HepG2 (cell line): ENCODE results near the gene BCAM. TPM values are rescaled to one million over a fixed set of nuclear protein-coding genes. Genes with fewer than 3 reads are reported as not detected.
A peak's percentile ranks its signal among the peaks of the same experiment; 100 is the strongest.

Source experiments
- ARHGAP35 ChIP-seq: sonication (generic); formaldehyde crosslinking; IDR thresholded peaks from 2 replicates; pipeline ENCODE4 v1.9.0; 2022; ENCODE audit warnings: mild to moderate bottlenecking, inconsistent platforms, moderate library complexity, missing genetic modification reagents, borderline replicate concordance
- CBFB ChIP-seq: sonication (generic); formaldehyde crosslinking; IDR thresholded peaks from 2 replicates; pipeline ENCODE4 v1.4.0; 2020; ENCODE audit warnings: missing genetic modification reagents
- CENPX ChIP-seq: sonication (generic); formaldehyde crosslinking; IDR thresholded peaks from 2 replicates; pipeline ENCODE4 v1.9.0; 2021; ENCODE audit warnings: mild to moderate bottlenecking, missing genetic modification reagents, moderate library complexity
- GABPB1 ChIP-seq: IDR thresholded peaks from 2 replicates; pipeline ENCODE4 v1.6.1; 2016; ENCODE audit warnings: mild to moderate bottlenecking, missing genetic modification reagents, moderate library complexity, missing compliant biosample characterization
- HOXA3 ChIP-seq: sonication (generic); formaldehyde crosslinking; IDR thresholded peaks from 2 replicates; pipeline ENCODE4 v1.5.0; 2020; ENCODE audit warnings: missing genetic modification reagents
- KDM3A ChIP-seq: IDR thresholded peaks from 2 replicates; pipeline ENCODE4 v1.6.1; 2018; ENCODE audit warnings: low read depth, missing compliant biosample characterization
- KLF11 ChIP-seq: IDR thresholded peaks from 2 replicates; pipeline ENCODE4 v1.6.1; 2016; ENCODE audit warnings: missing compliant biosample characterization
- PHF21A ChIP-seq: sonication (generic); formaldehyde crosslinking; IDR thresholded peaks from 2 replicates; pipeline ENCODE4 v1.5.0; 2020; ENCODE audit warnings: mild to moderate bottlenecking, missing genetic modification reagents
- POLR2G ChIP-seq: fragments of 200-400 bp; formaldehyde crosslinking; IDR thresholded peaks from 2 replicates; pipeline ENCODE4 v1.6.1; 2018; ENCODE audit warnings: mild to moderate bottlenecking, low read depth, low read length, moderate library complexity
- RAD21 ChIP-seq: fragments of 450-650 bp; formaldehyde crosslinking; IDR thresholded peaks from 2 replicates; pipeline ENCODE4 v1.5.0; 2020; ENCODE audit warnings: mild to moderate bottlenecking
- SOX5 ChIP-seq: IDR thresholded peaks from 2 replicates; pipeline ENCODE4 v1.6.1; 2016; ENCODE audit warnings: borderline replicate concordance
- SOX6 ChIP-seq, 2 experiments: fragments of 450-650 bp in 1 of 2; sonication (generic) in 1 of 2; formaldehyde crosslinking in 1 of 2; IDR thresholded peaks; 2 replicates each; pipeline versions ENCODE4 v1.4.0 to v1.6.1; 2017 to 2020; ENCODE audit warnings: antibody characterized with exemption in 1 of 2, mild to moderate bottlenecking in 1 of 2, missing genetic modification reagents in 1 of 2
- ZKSCAN8 ChIP-seq: IDR thresholded peaks from 2 replicates; pipeline ENCODE4 v1.6.1; 2016; ENCODE audit warnings: borderline replicate concordance, missing genetic modification reagents, missing compliant biosample characterization
- ZNF205 ChIP-seq: IDR thresholded peaks from 2 replicates; pipeline ENCODE4 v1.6.1; 2018; ENCODE audit warnings: missing biosample characterization, missing genetic modification reagents
- ZNF660 ChIP-seq: sonication (generic); formaldehyde crosslinking; IDR thresholded peaks from 2 replicates; pipeline ENCODE4 v1.5.1; 2020; ENCODE audit warnings: mild to moderate bottlenecking, low read depth, missing genetic modification reagents, borderline replicate concordance
- polyA plus RNA-seq, 8 experiments: library from polyadenylated mRNA; depleted of rRNA in 3 of 8; stranded (reverse) in 7 of 8; unstranded in 1 of 8; fragments of >200 nt; fragmentation: Illumina TruSeq in 4 of 8; extraction: Trizol in 4 of 8; gene quantifications; 2 replicates each; pipeline versions ENCODE4 v1.2.1 to v1.2.3, GENCODE V29; 2011 to 2016; ENCODE audit warnings: low read depth in 4 of 8, missing spikeins in 1 of 8, mixed read lengths in 1 of 8; ENCODE audit not compliant: insufficient read depth in 1 of 8
- total RNA-seq, 5 experiments: library from RNA; depleted of rRNA; stranded (reverse); fragments of >200 nt; fragmentation: Illumina TruSeq; extraction: Trizol; gene quantifications; 2 replicates each; pipeline ENCODE4 v1.2.3, GENCODE V29; 2016; ENCODE audit warnings: low read depth in 1 of 5
- TF ChIP-seq, protein P1 (sequence below), 2 experiments: sonication (generic) in 1 of 2; formaldehyde crosslinking in 1 of 2; IDR thresholded peaks; 2 replicates each; pipeline versions ENCODE4 v1.4.0 to v1.6.1; 2016 to 2020; ENCODE audit warnings: borderline replicate concordance in 1 of 2, low read depth in 1 of 2, mild to moderate bottlenecking in 1 of 2, missing genetic modification reagents in 1 of 2
- TF ChIP-seq, protein P2 (sequence below): sonication (generic); formaldehyde crosslinking; IDR thresholded peaks from 2 replicates; pipeline ENCODE4 v1.4.0; 2020; ENCODE audit warnings: mild to moderate bottlenecking, missing genetic modification reagents
- TF ChIP-seq, protein P3 (sequence below): sonication (generic); formaldehyde crosslinking; IDR thresholded peaks from 2 replicates; pipeline ENCODE4 v1.5.0; 2020; ENCODE audit warnings: missing genetic modification reagents, mild to moderate bottlenecking, borderline replicate concordance
- TF ChIP-seq, protein P4 (sequence below): IDR thresholded peaks from 2 replicates; pipeline ENCODE4 v1.6.1; 2016; ENCODE audit warnings: missing compliant biosample characterization, missing genetic modification reagents, borderline replicate concordance

BCAM gene
- total and polyA plus RNA-seq, 2 of the 13 experiments (the other 11 are each of a cell fraction or from before 2014, with no cell fraction given): 51.2 to 62.7 TPM

DNA sequence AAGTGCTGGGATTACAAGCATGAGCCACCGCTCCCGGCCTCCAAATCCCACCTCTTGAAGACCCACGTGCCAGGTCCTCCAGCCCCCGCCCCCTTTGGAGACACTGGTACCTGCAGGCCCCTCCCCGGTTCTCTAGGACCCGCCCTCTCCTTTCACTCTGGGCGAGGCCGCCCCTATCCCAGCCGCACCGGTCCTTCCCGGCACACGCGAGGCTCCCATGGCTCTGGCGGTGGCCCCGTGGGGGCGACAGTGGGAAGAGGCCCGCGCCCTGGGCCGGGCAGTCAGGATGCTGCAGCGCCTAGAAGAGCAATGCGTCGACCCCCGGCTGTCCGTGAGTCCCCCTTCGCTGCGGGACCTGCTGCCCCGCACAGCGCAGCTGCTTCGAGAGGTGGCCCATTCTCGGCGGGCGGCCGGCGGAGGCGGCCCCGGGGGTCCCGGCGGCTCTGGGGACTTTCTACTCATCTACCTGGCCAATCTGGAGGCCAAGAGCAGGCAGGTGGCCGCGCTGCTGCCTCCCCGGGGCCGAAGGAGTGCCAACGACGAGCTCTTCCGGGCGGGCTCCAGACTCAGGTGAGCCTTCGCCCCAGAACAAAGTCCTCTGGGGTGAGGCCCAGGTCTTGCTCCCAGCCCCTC is 31.1 kb upstream of the BCAM start, which contains the start of gene CBLC (continued):
- TF ChIP-seq, protein P1, sequence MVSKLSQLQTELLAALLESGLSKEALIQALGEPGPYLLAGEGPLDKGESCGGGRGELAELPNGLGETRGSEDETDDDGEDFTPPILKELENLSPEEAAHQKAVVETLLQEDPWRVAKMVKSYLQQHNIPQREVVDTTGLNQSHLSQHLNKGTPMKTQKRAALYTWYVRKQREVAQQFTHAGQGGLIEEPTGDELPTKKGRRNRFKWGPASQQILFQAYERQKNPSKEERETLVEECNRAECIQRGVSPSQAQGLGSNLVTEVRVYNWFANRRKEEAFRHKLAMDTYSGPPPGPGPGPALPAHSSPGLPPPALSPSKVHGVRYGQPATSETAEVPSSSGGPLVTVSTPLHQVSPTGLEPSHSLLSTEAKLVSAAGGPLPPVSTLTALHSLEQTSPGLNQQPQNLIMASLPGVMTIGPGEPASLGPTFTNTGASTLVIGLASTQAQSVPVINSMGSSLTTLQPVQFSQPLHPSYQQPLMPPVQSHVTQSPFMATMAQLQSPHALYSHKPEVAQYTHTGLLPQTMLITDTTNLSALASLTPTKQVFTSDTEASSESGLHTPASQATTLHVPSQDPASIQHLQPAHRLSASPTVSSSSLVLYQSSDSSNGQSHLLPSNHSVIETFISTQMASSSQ (IDR thresholded peaks at IDR 0.05; ENCODE audit: low read depth): no peak
- TF ChIP-seq, protein P1 (CRISPR knock-in tag; IDR thresholded peaks at IDR 0.05; ENCODE audit: borderline replicate concordance): 0 out of 2 replicates have a peak, but pooled peaks have one; percentile 4
- TF ChIP-seq, protein P2, sequence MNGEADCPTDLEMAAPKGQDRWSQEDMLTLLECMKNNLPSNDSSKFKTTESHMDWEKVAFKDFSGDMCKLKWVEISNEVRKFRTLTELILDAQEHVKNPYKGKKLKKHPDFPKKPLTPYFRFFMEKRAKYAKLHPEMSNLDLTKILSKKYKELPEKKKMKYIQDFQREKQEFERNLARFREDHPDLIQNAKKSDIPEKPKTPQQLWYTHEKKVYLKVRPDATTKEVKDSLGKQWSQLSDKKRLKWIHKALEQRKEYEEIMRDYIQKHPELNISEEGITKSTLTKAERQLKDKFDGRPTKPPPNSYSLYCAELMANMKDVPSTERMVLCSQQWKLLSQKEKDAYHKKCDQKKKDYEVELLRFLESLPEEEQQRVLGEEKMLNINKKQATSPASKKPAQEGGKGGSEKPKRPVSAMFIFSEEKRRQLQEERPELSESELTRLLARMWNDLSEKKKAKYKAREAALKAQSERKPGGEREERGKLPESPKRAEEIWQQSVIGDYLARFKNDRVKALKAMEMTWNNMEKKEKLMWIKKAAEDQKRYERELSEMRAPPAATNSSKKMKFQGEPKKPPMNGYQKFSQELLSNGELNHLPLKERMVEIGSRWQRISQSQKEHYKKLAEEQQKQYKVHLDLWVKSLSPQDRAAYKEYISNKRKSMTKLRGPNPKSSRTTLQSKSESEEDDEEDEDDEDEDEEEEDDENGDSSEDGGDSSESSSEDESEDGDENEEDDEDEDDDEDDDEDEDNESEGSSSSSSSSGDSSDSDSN (CRISPR knock-in tag): peak; percentile 53
- TF ChIP-seq, protein P3, sequence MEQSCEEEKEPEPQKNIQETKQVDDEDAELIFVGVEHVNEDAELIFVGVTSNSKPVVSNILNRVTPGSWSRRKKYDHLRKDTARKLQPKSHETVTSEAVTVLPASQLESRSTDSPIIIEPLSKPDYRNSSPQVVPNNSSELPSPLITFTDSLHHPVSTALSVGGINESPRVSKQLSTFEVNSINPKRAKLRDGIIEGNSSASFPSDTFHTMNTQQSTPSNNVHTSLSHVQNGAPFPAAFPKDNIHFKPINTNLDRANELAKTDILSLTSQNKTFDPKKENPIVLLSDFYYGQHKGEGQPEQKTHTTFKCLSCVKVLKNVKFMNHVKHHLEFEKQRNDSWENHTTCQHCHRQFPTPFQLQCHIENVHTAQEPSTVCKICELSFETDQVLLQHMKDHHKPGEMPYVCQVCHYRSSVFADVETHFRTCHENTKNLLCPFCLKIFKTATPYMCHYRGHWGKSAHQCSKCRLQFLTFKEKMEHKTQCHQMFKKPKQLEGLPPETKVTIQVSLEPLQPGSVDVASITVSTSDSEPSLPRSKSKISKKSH (CRISPR knock-in tag): 0 out of 2 replicates have a peak, but pooled peaks have one; percentile 15
- TF ChIP-seq ZNF660 (CRISPR knock-in tag) (no peak), RAD21 (CRISPR knock-in tag) (peak; percentile 18; the same call in 1 of the 2 replicates), SOX6 (IDR thresholded peaks at IDR 0.05) (no peak), SOX6 (CRISPR knock-in tag; IDR thresholded peaks at IDR 0.05) (peak; percentile 13; the same call in 1 of the 2 replicates), PHF21A (peak; percentile 41; the same call in 1 of the 2 replicates), HOXA3 (0 out of 2 replicates have a peak, but pooled peaks have one; percentile 17), KLF11 (CRISPR knock-in tag) (peak; percentile 43; the same call in 1 of the 2 replicates), CENPX (CRISPR knock-in tag) (no peak), SOX5 (CRISPR knock-in tag) (0 out of 2 replicates have a peak, but pooled peaks have one; percentile 19), KDM3A (CRISPR knock-in tag) (peak; percentile 42; the same call in 1 of the 2 replicates), POLR2G (0 out of 2 replicates have a peak, but pooled peaks have one; percentile 37), CBFB (0 out of 2 replicates have a peak, but pooled peaks have one; percentile 16), ZKSCAN8 (CRISPR knock-in tag) (0 out of 2 replicates have a peak, but pooled peaks have one; percentile 29), ZNF205 (0 out of 2 replicates have a peak, but pooled peaks have one; percentile 62), ARHGAP35 (CRISPR knock-in tag) (0 out of 2 replicates have a peak, but pooled peaks have one; percentile 28), GABPB1 (CRISPR knock-in tag) (peak; percentile 47; the same call in 1 of the 2 replicates)
- TF ChIP-seq, protein P4, sequence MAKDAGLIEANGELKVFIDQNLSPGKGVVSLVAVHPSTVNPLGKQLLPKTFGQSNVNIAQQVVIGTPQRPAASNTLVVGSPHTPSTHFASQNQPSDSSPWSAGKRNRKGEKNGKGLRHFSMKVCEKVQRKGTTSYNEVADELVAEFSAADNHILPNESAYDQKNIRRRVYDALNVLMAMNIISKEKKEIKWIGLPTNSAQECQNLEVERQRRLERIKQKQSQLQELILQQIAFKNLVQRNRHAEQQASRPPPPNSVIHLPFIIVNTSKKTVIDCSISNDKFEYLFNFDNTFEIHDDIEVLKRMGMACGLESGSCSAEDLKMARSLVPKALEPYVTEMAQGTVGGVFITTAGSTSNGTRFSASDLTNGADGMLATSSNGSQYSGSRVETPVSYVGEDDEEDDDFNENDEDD (CRISPR knock-in tag): 0 out of 2 replicates have a peak, but pooled peaks have one; percentile 48
